Ectodermal cell (in vitro differentiated cells): ENCODE measurements around the gene ADARB2.

ENCODE experiments used
- H3K27ac ChIP-seq: 2 replicates; pipeline ENCODE4 v1.7.0; 2013; ENCODE audit warnings: mild to moderate bottlenecking, low read depth, low read length; ENCODE audit not compliant: insufficient read depth, poor library complexity, severe bottlenecking
- H3K27me3 ChIP-seq: 2 replicates; pipeline ENCODE4 v1.7.0; 2013; ENCODE audit warnings: mild to moderate bottlenecking, low read length; ENCODE audit not compliant: insufficient read depth, control insufficient read depth, poor library complexity, severe bottlenecking
- H3K36me3 ChIP-seq: one replicate; pipeline ENCODE4 v1.7.0; 2013; ENCODE audit warnings: low read length; ENCODE audit not compliant: control insufficient read depth, insufficient read depth
- H3K4me1 ChIP-seq: one replicate; pipeline ENCODE4 v1.7.0; 2013; ENCODE audit warnings: low read length; ENCODE audit not compliant: control insufficient read depth, insufficient read depth
- H3K4me3 ChIP-seq: 2 replicates; pipeline ENCODE4 v1.7.0; 2013; ENCODE audit warnings: low read depth, low read length, control low read depth; ENCODE audit not compliant: insufficient read depth
- H3K9me3 ChIP-seq: 2 replicates; pipeline ENCODE4 v1.7.0; 2013; ENCODE audit warnings: mild to moderate bottlenecking, low read length, moderate library complexity; ENCODE audit not compliant: control insufficient read depth
- WGBS, 2 experiments: methylation state at CpG; one replicate each; pipeline ENCODE4 v1.1.7; 2013; ENCODE audit warnings: missing lambda C conversion rate in 2 of 2; 5-methylcytosine and 5-hydroxymethylcytosine counted together

ADARB2 gene

DNA sequence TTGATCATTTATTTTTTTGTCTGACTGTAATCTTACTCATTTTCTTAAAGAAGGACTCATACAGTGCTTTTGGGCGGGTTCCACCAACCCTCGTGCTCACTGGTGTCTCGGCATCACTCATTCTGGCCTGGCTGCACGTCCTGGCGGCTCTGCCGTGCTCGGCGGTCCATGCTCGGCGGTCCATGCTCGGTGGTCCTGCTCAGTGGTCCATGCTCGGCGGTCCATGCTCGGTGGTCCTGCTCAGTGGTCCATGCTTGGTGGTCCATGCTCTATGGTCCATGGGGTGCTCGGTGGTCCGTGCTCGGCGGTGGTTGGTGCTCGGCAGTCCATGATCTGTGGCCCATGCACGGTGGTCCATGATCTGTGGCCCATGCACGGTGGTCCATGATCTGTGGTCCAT is 608.7 kb downstream of the ADARB2 start:
- no peaks in the 10 kb centered on the region for H3K4me1 ChIP-seq
- H3K27ac ChIP-seq, result no peak overlapping the region
- 95 to 96% methylated on average over 21 of the region's 21 CpGs for WGBS, 2 experiments
- no peak overlapping the region for H3K4me3 ChIP-seq
- no peaks in the 10 kb centered on the region for H3K27me3 ChIP-seq
- H3K36me3 ChIP-seq, result peaks cover 36% of the 10 kb centered on the region
- no peaks in the 10 kb centered on the region for H3K9me3 ChIP-seq

DNA sequence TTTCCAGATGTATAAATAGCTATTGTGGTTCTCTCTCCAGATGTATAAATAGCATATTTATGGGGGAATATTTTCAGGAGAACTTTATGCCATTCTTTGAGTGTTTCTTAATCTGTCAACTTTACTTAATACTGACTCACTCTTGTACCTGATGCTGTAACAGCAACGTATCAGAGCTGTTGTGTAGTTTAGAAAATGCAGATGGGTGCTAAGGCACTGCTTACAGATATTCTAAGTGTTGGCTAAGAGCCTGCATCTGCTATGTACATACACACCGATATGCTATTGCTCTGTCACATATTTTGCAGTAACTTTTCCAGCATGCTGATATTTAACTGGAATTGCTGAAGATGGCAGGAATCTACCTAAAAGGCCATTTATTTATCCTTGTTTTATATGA is 609.2 kb downstream of the ADARB2 start:
- 91 to 97% methylated on average over 2 of the region's 2 CpGs for WGBS, 2 experiments
- no peak overlapping the region for H3K27ac ChIP-seq
- no peaks in the 10 kb centered on the region for H3K27me3 ChIP-seq
- no peak overlapping the region for H3K4me3 ChIP-seq
- no peaks in the 10 kb centered on the region for H3K4me1 ChIP-seq
- H3K9me3 ChIP-seq, result no peaks in the 10 kb centered on the region
- peaks cover 36% of the 10 kb centered on the region for H3K36me3 ChIP-seq

DNA sequence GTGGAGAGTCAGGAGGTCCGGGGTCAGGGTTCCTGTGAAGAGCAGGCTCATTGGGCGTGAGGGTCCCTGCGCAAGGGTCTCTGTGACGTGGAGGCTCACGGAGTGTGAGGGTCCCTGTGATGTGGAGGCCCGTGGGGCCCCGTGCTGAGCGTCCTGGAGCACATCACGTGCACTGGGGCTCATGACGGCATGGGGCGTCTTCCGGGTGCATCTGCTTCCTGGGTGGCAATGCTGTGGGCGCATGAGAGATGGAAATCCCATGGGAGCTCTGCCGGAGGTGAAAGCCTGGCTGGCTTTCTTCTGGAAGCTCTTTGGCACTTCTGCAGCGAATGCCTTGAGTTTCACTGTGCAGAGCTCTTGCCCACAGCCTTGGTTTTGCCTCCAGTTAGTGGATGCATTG is 609.7 kb downstream of the ADARB2 start:
- Histone ChIP-seq H3K4me3 (no peak overlapping the region), H3K4me1 (no peaks in the 10 kb centered on the region), H3K36me3 (peaks cover 36% of the 10 kb centered on the region), H3K9me3 (no peaks in the 10 kb centered on the region), H3K27me3 (no peaks in the 10 kb centered on the region), H3K27ac (no peak overlapping the region)
- WGBS, 2 experiments, result 93 to 94% methylated on average over 15 of the region's 15 CpGs
